ENCODE results near the gene DUSP22.

Gene DUSP22

DNA sequence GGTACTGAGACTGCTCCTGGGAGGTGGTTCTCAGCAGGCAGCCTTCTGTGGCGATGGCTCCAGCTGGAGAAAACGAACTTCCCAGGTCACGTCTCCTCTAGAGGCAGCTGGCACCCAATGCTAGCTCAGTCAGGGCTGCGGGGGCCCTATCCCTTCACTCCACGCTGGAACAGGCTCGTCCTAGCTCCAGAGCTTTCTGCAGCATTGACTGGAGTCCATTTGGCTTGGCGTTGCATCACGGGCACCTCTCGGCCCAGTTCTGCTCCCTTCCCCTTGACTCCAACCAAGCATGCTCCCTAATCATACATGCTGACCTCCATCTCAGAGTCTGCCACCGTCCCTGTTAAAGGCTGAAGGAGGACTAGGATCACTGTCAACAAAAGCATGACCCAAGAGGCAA lies 93.3 kb downstream of the DUSP22 start:
- Histone ChIP-seq H3K36me3 (ENCODE audit: control insufficient read depth, insufficient read depth, low read length) (no peaks in the 10 kb centered on the region), H3K4me3 (replicated peaks; ENCODE audit: low read depth, low read length) (no peak overlapping the region), H3K27me3 (replicated peaks; ENCODE audit: control insufficient read depth, insufficient read depth, low read length) (no peaks in the 10 kb centered on the region)
- TF ChIP-seq, protein P1, sequence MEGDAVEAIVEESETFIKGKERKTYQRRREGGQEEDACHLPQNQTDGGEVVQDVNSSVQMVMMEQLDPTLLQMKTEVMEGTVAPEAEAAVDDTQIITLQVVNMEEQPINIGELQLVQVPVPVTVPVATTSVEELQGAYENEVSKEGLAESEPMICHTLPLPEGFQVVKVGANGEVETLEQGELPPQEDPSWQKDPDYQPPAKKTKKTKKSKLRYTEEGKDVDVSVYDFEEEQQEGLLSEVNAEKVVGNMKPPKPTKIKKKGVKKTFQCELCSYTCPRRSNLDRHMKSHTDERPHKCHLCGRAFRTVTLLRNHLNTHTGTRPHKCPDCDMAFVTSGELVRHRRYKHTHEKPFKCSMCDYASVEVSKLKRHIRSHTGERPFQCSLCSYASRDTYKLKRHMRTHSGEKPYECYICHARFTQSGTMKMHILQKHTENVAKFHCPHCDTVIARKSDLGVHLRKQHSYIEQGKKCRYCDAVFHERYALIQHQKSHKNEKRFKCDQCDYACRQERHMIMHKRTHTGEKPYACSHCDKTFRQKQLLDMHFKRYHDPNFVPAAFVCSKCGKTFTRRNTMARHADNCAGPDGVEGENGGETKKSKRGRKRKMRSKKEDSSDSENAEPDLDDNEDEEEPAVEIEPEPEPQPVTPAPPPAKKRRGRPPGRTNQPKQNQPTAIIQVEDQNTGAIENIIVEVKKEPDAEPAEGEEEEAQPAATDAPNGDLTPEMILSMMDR (IDR thresholded peaks at IDR 0.05; ENCODE audit: insufficient read depth, low read length, poor library complexity, severe bottlenecking) = no peak
- no peak for DNase-seq (ENCODE audit: extremely low read depth, insufficient read length)

DNA sequence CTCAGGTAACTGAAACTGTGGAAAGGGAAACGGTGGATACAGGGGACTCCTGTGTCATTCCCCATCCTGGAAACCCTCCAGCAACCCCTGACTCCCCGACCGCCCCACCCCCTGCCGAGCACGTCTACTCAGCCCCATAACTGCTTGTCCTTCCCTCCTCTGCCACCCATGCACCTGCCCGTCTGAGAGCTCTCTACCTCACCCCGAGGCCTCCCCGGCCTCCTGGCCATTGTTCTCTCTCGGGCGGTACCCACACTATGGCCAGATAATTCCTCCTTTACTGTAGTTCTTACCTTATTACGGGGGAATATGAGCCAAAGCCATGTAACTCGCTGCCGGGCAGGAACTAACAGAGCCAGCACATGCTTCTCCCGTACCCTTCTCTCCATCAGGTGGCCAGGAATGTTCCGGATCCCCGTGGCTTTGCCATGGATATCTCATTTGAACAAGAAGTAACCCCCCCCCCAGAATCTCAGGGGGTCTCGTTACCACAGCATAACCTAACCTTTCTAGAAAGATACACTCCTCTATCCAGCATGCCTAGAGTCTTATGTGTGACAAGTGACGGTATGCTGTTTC lies 94.5 kb downstream of the DUSP22 start:
- Histone ChIP-seq H3K36me3 (ENCODE audit: control insufficient read depth, insufficient read depth, low read length) (peaks cover 1% of the 10 kb centered on the region; the same call in 1 of the 2 replicates), H3K27me3 (replicated peaks; ENCODE audit: control insufficient read depth, insufficient read depth, low read length) (no peaks in the 10 kb centered on the region), H3K4me3 (replicated peaks; ENCODE audit: low read depth, low read length) (no peak overlapping the region)
- TF ChIP-seq, protein P1 (IDR thresholded peaks at IDR 0.05; ENCODE audit: insufficient read depth, low read length, poor library complexity, severe bottlenecking) = no peak
- no peak for DNase-seq (ENCODE audit: extremely low read depth, insufficient read length)

DNA sequence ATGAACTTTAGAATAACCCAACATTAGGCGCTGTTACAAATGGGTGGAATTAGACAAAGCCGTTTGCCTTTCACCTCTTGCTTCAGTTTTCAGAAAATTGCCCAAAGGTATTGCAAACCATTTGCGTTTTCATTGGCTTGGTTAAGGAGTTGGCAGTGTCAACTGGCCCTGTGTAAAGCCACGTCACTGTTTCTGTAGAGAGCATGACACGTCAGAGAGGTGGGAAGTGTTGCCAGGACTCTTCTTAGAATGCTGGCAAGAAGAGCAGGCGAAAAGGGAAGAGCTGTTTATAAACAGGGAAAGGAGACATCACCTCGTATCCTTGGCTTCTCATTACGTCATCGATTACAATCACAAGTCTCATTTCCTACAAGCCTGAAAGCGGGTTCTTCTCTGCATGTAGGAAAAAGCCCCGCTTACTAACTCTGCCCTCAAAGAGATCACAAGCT lies 95.0 kb downstream of the DUSP22 start:
- no peaks in the 10 kb centered on the region for H3K27me3 ChIP-seq (replicated peaks; ENCODE audit: control insufficient read depth, insufficient read depth, low read length)

DNA sequence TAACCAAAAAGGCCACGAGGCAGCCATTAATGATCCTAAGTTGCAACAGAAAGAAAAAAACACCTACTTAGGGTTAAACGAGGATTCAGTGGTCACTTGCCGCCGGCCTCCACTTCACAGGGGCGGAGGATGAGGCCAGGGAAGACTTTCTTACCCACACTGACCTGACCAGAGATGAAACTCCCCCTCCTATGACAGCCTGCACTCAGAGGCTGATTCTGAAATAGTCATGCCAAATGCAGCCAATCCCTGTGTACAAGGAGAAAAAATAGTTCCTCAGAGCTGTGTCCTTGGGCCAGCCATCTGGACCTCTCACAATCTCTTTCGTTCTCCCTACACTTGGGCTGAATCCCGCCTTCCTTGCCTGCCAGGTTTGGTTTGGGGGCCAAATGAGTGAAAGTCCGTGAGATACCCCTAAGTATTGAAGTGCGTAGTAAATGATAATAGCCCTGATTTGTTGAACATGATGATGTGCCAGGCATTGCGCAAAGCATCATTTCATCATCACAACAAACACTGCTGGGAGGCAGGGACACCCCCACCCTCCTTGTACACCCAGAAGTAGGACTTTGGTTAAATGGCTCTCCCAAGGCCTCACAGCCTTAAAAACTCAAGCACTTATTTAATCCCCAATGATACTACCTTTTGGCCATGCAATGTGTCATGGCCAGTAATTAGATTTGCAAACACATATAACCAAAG lies 96.1 kb downstream of the DUSP22 start:
- TF ChIP-seq, protein P1 (IDR thresholded peaks at IDR 0.05; ENCODE audit: insufficient read depth, low read length, poor library complexity, severe bottlenecking) = no peak
- Histone ChIP-seq H3K27me3 (replicated peaks; ENCODE audit: control insufficient read depth, insufficient read depth, low read length) (no peaks in the 10 kb centered on the region), H3K4me3 (replicated peaks; ENCODE audit: low read depth, low read length) (no peak overlapping the region), H3K36me3 (ENCODE audit: control insufficient read depth, insufficient read depth, low read length) (peaks cover 13% of the 10 kb centered on the region)
- DNase-seq (ENCODE audit: extremely low read depth, insufficient read length) = no peak

More for the DNA sequence above, 95.0 kb downstream of the DUSP22 start:
- Histone ChIP-seq H3K4me3 (replicated peaks; ENCODE audit: low read depth, low read length) (no peak overlapping the region), H3K36me3 (ENCODE audit: control insufficient read depth, insufficient read depth, low read length) (peaks cover 5% of the 10 kb centered on the region)
- DNase-seq (ENCODE audit: extremely low read depth, insufficient read length) = no peak
- TF ChIP-seq, protein P1 (IDR thresholded peaks at IDR 0.05; ENCODE audit: insufficient read depth, low read length, poor library complexity, severe bottlenecking) = no peak

DNA sequence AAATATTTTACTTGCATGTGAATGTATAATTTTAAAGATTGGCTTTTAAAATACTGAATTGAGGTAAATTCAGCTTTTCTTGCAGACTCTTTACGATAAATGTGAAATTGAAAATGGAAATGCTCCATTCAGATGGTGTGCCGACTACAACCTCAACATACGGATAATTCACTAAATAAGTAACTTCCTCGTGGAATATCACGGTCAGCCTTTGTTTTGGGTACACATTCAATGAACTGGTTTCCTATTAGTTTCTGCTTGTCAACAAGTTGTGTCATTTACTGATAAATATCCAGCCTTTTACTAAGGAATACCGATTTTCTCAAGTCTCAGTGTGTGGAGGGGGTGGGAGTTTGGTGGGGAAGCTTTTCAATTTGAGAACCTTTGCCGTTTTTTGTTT lies 96.9 kb downstream of the DUSP22 start:
- Histone ChIP-seq H3K36me3 (ENCODE audit: control insufficient read depth, insufficient read depth, low read length) (peaks cover 20% of the 10 kb centered on the region), H3K27me3 (replicated peaks; ENCODE audit: control insufficient read depth, insufficient read depth, low read length) (no peaks in the 10 kb centered on the region), H3K4me3 (replicated peaks; ENCODE audit: low read depth, low read length) (peak overlapping the region; percentile 31)
- TF ChIP-seq, protein P1 (IDR thresholded peaks at IDR 0.05; ENCODE audit: insufficient read depth, low read length, poor library complexity, severe bottlenecking) = no peak
- no peak for DNase-seq (ENCODE audit: extremely low read depth, insufficient read length)
